Chondrocyte (in vitro differentiated cells): ENCODE measurements around the gene THADA. TPM values are rescaled to one million over a fixed set of nuclear protein-coding genes. Genes with fewer than 3 reads are reported as not detected.

Experiments
- DNase-seq: peaks from one replicate; pipeline ENCODE4 v3.0.0; 2021; ENCODE audit warnings: mixed read lengths, low spot score
- H3K27ac Mint-ChIP-seq: one replicate; pipeline ENCODE4 v1.8.0; 2021; ENCODE audit warnings: mild to moderate bottlenecking, moderate library complexity, mixed read lengths; ENCODE audit not compliant: unreplicated experiment
- H3K27me3 Mint-ChIP-seq: 2 replicates; pipeline ENCODE4 v1.8.0; 2021; ENCODE audit warnings: low read depth, mixed read lengths
- H3K36me3 Mint-ChIP-seq: 2 replicates; pipeline ENCODE4 v1.8.0; 2021; ENCODE audit warnings: low read depth, mixed read lengths
- H3K4me1 Mint-ChIP-seq: 2 replicates; pipeline ENCODE4 v1.8.0; 2021; ENCODE audit warnings: low read depth, mild to moderate bottlenecking, mixed read lengths
- H3K4me3 Mint-ChIP-seq: one replicate; pipeline ENCODE4 v1.8.0; 2021; ENCODE audit warnings: mild to moderate bottlenecking, moderate library complexity, mixed read lengths; ENCODE audit not compliant: unreplicated experiment
- H3K9me3 Mint-ChIP-seq: 2 replicates; pipeline ENCODE4 v1.8.0; 2021; ENCODE audit warnings: low read depth, mixed read lengths
- CTCF ChIP-seq: fragments of 200-600 bp; sonication (generic); IDR thresholded peaks from 2 replicates; pipeline ENCODE4 v1.5.0; 2021; ENCODE audit warnings: antibody characterized with exemption, mild to moderate bottlenecking, moderate library complexity
- total RNA-seq: library from RNA; stranded (reverse); gene quantifications from 3 replicates; pipeline ENCODE4 v1.2.1, GENCODE V29; 2021

THADA gene
- total RNA-seq, 1 donor from 2014 or later, result 28.4 TPM

- Mint-ChIP-seq H3K27me3 (no peaks in the 10 kb centered on the region), H3K27ac (no peak overlapping the region), H3K4me1 (peaks cover 3% of the 10 kb centered on the region), H3K9me3 (no peaks in the 10 kb centered on the region), H3K4me3 (no peak overlapping the region), H3K36me3 (peaks cover 20% of the 10 kb centered on the region)
- no peak for TF ChIP-seq CTCF
- DNase-seq, result no peak
Observed at GRCh38 chr2:43560231-43560547, 35.6 kb downstream of the THADA start.

- no peaks in the 10 kb centered on the region for H3K27me3 Mint-ChIP-seq
- no peak overlapping the region for H3K4me3 Mint-ChIP-seq
- no peaks in the 10 kb centered on the region for H3K9me3 Mint-ChIP-seq
- no peak for DNase-seq
- TF ChIP-seq CTCF, result no peak
- H3K36me3 Mint-ChIP-seq, result peaks cover 19% of the 10 kb centered on the region
- no peak overlapping the region for H3K27ac Mint-ChIP-seq
- H3K4me1 Mint-ChIP-seq, result peaks cover 3% of the 10 kb centered on the region
Observed at GRCh38 chr2:43559391-43560230, 36.2 kb downstream of the THADA start.

- H3K4me3 Mint-ChIP-seq, result no peak overlapping the region
- no peak for TF ChIP-seq CTCF
- no peaks in the 10 kb centered on the region for H3K27me3 Mint-ChIP-seq
- H3K36me3 Mint-ChIP-seq, result peaks cover 15% of the 10 kb centered on the region
- no peak for DNase-seq
- peaks cover 14% of the 10 kb centered on the region for H3K4me1 Mint-ChIP-seq
- no peaks in the 10 kb centered on the region for H3K9me3 Mint-ChIP-seq
- no peak overlapping the region for H3K27ac Mint-ChIP-seq
Observed at GRCh38 chr2:43557196-43557595, 38.6 kb downstream of the THADA start.

- H3K27ac Mint-ChIP-seq, result no peak overlapping the region
- no peak overlapping the region for H3K4me3 Mint-ChIP-seq
- peaks cover 17% of the 10 kb centered on the region for H3K36me3 Mint-ChIP-seq
- DNase-seq, result no peak
- H3K27me3 Mint-ChIP-seq, result no peaks in the 10 kb centered on the region
- H3K4me1 Mint-ChIP-seq, result peaks cover 20% of the 10 kb centered on the region
- TF ChIP-seq CTCF, result no peak
- no peaks in the 10 kb centered on the region for H3K9me3 Mint-ChIP-seq
Observed at GRCh38 chr2:43556256-43556655, 39.6 kb downstream of the THADA start.

- Mint-ChIP-seq H3K27ac (no peak overlapping the region), H3K4me3 (no peak overlapping the region), H3K4me1 (peaks cover 17% of the 10 kb centered on the region), H3K27me3 (no peaks in the 10 kb centered on the region), H3K36me3 (peaks cover 29% of the 10 kb centered on the region), H3K9me3 (no peaks in the 10 kb centered on the region)
- no peak for DNase-seq
- TF ChIP-seq CTCF, result no peak
Observed at GRCh38 chr2:43553341-43553855, 42.4 kb downstream of the THADA start.
